Parathyroid adenoma (tissue), 2 donors: ENCODE results near the gene OR7A17.
A peak's percentile ranks its signal among the peaks of the same experiment; 100 is the strongest.

Source experiments
- H2AFZ ChIP-seq: fragments of 300-600 bp; sonication (generic); one replicate; pipeline ENCODE4 v1.7.0; 2017; ENCODE audit warnings: antibody characterized with exemption, mild to moderate bottlenecking
- H3K27ac ChIP-seq: fragments of 300-600 bp; sonication (generic); one replicate; pipeline ENCODE4 v1.7.0; 2017
- H3K27me3 ChIP-seq: fragments of 300-600 bp; sonication (generic); one replicate; pipeline ENCODE4 v1.7.0; 2017; ENCODE audit warnings: low read length; ENCODE audit not compliant: control insufficient read depth, insufficient read depth
- H3K36me3 ChIP-seq: fragments of 300-600 bp; sonication (generic); one replicate; pipeline ENCODE4 v1.7.0; 2017; ENCODE audit warnings: low read length; ENCODE audit not compliant: control insufficient read depth, insufficient read depth
- H3K4me1 ChIP-seq: fragments of 300-600 bp; sonication (generic); one replicate; pipeline ENCODE4 v1.7.0; 2017; ENCODE audit warnings: control low read depth
- H3K4me2 ChIP-seq: fragments of 300-600 bp; sonication (generic); one replicate; pipeline ENCODE4 v1.7.0; 2017; ENCODE audit warnings: low read length
- H3K4me3 ChIP-seq: fragments of 300-600 bp; sonication (generic); one replicate; pipeline ENCODE4 v1.7.0; 2017; ENCODE audit warnings: low read depth, low read length
- H3K79me2 ChIP-seq: fragments of 300-600 bp; sonication (generic); one replicate; pipeline ENCODE4 v1.7.0; 2017; ENCODE audit warnings: control low read depth
- H3K9ac ChIP-seq: fragments of 300-600 bp; sonication (generic); one replicate; pipeline ENCODE4 v1.7.0; 2017; ENCODE audit warnings: mild to moderate bottlenecking
- H3K9me3 ChIP-seq: fragments of 300-600 bp; sonication (generic); one replicate; pipeline ENCODE4 v1.7.0; 2017; ENCODE audit warnings: low read length; ENCODE audit not compliant: control insufficient read depth
- TF ChIP-seq, protein P1 (sequence below): fragments of 300-600 bp; sonication (generic); IDR thresholded peaks from one replicate; pipeline ENCODE4 v1.7.0; 2017; ENCODE audit warnings: antibody characterized with exemption, mild to moderate bottlenecking
- donor health status: primary hyperparathyroidism.

OR7A17 gene

DNA sequence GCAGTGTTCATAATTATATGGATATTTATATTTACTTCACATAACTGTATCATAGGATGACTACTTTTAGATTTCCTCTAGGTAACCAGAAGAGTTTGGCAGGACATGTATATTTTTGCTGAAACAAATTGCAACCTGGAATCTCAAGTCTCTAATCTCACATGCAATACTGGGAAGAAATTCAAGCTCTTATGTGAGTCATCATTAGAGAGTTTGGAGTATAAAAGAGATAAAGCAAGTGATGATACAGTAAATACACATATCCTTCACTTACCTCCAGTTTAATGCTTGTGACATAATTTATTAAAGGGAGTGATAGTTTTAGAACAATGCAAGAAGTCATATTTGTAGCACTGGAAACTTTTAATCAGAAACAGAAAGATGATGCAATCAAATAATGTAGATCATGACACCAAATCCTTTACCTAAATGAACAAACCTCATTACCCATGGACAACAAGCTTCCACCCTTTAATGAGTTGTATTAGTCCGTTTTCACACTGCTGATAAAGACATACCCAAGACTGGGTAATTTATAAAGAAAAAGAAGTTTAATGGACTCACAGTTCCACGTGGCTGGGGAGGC, 15.8 kb upstream of the OR7A17 start:
- no peaks in the 10 kb centered on the region for H3K36me3 ChIP-seq
- TF ChIP-seq, protein P1, sequence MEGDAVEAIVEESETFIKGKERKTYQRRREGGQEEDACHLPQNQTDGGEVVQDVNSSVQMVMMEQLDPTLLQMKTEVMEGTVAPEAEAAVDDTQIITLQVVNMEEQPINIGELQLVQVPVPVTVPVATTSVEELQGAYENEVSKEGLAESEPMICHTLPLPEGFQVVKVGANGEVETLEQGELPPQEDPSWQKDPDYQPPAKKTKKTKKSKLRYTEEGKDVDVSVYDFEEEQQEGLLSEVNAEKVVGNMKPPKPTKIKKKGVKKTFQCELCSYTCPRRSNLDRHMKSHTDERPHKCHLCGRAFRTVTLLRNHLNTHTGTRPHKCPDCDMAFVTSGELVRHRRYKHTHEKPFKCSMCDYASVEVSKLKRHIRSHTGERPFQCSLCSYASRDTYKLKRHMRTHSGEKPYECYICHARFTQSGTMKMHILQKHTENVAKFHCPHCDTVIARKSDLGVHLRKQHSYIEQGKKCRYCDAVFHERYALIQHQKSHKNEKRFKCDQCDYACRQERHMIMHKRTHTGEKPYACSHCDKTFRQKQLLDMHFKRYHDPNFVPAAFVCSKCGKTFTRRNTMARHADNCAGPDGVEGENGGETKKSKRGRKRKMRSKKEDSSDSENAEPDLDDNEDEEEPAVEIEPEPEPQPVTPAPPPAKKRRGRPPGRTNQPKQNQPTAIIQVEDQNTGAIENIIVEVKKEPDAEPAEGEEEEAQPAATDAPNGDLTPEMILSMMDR = no peak
- H3K4me1 ChIP-seq = no peaks in the 10 kb centered on the region
- H3K79me2 ChIP-seq = no peaks in the 10 kb centered on the region
- no peak overlapping the region for H3K4me3 ChIP-seq
- no peaks in the 10 kb centered on the region for H3K9me3 ChIP-seq
- no peak overlapping the region for H3K27ac ChIP-seq
- H2AFZ ChIP-seq = no peak overlapping the region
- no peak overlapping the region for H3K9ac ChIP-seq
- H3K4me2 ChIP-seq = no peak overlapping the region
- no peaks in the 10 kb centered on the region for H3K27me3 ChIP-seq

DNA sequence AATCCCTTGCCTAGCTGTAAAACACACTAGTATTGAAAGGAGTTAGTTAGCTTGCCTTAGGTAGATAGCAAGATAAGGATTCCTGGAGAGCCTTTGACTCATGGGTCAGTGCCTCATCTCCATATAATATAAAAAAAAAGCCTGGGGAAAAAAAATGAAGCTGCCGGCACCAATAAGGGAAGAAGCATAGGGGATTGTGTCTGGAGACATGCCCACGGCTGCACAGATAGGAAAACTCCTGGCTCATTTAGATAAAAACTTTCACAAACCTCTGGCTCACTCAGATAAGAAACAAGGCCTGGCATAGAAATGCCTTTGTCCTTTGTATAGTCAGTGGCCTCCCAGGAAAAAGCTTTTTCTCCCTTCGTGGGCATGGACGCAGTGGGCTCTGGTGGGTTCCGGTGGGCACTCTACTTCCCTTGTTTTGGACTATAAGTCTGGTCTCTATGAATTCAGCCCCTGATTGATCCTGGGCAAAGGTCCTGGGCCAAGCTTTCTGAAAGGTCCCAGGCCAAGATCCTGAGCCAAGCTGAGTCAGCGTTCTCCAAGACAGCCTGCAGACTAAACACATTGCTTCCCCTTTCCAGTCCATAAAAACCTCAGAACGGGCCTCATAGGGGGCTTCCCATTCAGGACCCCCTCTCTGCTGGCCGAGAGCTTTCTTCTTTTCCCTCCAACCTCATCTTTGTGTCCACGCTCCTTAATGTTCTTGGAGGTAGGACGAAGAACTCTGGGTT, 4.9 kb upstream of the OR7A17 start:
- Histone ChIP-seq H3K36me3 (no peaks in the 10 kb centered on the region), H2AFZ (peak overlapping the region; percentile 63), H3K27me3 (no peaks in the 10 kb centered on the region), H3K79me2 (no peaks in the 10 kb centered on the region), H3K4me1 (peaks cover 23% of the 10 kb centered on the region), H3K9me3 (no peaks in the 10 kb centered on the region), H3K27ac (peak overlapping the region; percentile 45), H3K4me3 (no peak overlapping the region), H3K9ac (no peak overlapping the region), H3K4me2 (peak overlapping the region; percentile 22)
- TF ChIP-seq, protein P1 = no peak

DNA sequence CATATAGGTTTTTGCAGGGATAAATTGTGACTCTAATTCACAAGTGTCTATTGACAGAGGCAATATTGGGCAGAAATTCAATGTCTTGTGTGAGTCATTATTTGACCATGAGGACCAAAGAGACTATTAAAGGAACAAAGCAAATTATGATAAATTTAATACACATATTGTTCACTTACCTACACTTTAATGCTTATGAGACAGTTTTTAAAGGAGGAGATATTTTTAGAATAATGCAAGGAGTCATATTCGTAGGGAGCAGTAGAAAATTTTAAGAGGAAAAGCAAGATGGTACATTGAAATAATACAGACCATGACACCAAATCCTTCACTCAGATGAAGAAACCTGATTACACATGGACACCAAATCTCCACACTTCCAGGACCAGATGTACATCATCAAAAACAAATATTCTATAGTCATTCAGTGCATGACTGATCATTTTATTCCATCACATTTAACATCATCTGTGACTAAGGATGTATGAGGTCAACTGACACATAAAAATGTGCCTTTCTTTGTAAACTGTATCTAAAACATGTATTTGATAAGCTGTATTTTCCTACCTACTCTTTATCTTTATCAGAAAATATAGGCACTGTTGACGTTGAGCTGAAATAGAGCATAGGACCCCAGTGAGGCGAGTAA, 4.2 kb upstream of the OR7A17 start:
- Histone ChIP-seq H3K9me3 (no peaks in the 10 kb centered on the region), H3K4me3 (no peak overlapping the region), H3K79me2 (no peaks in the 10 kb centered on the region), H3K27me3 (no peaks in the 10 kb centered on the region), H3K4me1 (peaks cover 23% of the 10 kb centered on the region), H3K36me3 (no peaks in the 10 kb centered on the region), H3K9ac (no peak overlapping the region), H2AFZ (no peak overlapping the region), H3K27ac (no peak overlapping the region), H3K4me2 (peak overlapping the region; percentile 22)
- TF ChIP-seq, protein P1 = no peak

DNA sequence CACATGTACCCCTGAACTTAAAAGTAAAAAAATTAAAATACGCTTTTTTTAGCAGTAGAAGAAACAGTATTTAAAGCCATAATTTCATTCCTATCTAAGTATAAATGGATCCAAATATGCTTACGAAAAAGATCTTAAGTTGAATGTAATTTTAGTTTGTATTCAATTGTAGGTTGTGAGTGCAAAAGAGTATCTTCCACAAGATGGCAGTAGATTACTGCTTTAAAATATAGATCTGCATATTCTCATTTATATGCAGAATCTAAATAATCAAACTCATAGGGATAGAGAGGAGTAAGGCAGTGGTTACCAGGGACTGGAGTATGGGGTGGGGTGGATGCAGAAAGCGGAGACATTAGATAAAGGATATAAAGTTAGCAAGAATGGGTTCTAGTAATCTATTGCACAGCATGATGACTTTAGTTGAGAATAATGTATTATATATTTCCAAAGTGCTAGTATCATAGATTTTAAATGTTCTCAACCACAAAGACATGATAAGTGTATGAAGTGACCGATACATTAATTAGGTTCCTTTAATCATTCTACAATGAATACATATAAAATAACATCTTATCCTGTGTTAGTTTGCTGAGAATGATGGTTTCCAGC, 14.2 kb downstream of the OR7A17 start:
- H3K27ac ChIP-seq = no peak overlapping the region
- H3K36me3 ChIP-seq = no peaks in the 10 kb centered on the region
- H2AFZ ChIP-seq = no peak overlapping the region
- H3K9ac ChIP-seq = no peak overlapping the region
- no peaks in the 10 kb centered on the region for H3K27me3 ChIP-seq
- TF ChIP-seq, protein P1 = peak; percentile 54
- no peaks in the 10 kb centered on the region for H3K9me3 ChIP-seq
- H3K4me1 ChIP-seq = no peaks in the 10 kb centered on the region
- no peaks in the 10 kb centered on the region for H3K79me2 ChIP-seq
- no peak overlapping the region for H3K4me2 ChIP-seq
- no peak overlapping the region for H3K4me3 ChIP-seq
